ENCODE data around the gene VPS13C. TPM values are rescaled to one million over a fixed set of nuclear protein-coding genes. Genes with fewer than 3 reads are reported as not detected.

The VPS13C gene
- total and polyA plus RNA-seq, 2 donors (not counting 3 experiments of a cell fraction or from before 2014, with no cell fraction given): 10.8 to 60.3 TPM

- TF ChIP-seq POLR2AphosphoS5 (IDR thresholded peaks at IDR 0.05; ENCODE audit: insufficient read depth, low read depth, low read length) (no peak), FOS (IDR thresholded peaks at IDR 0.05; ENCODE audit: borderline replicate concordance, insufficient read depth, low read length) (no peak), CTCF (IDR thresholded peaks at IDR 0.05; ENCODE audit: extremely low read depth in 1 of 2, insufficient read depth in 1 of 2, low read depth in 1 of 2, low read length in 2 of 2) (no peak), POLR2A (IDR thresholded peaks at IDR 0.05; ENCODE audit: low read depth, low read length) (no peak), MYC (IDR thresholded peaks at IDR 0.05; ENCODE audit: low read depth, low read length) (no peak), EZH2 (IDR thresholded peaks at IDR 0.05; ENCODE audit: borderline replicate concordance, low read depth, low read length, severe bottlenecking) (no peak), JUN (IDR thresholded peaks at IDR 0.05; ENCODE audit: borderline replicate concordance, insufficient read depth, insufficient read length, low read depth) (no peak), MAX (IDR thresholded peaks at IDR 0.05; ENCODE audit: insufficient read depth, insufficient read length) (no peak), GATA2 (IDR thresholded peaks at IDR 0.05; ENCODE audit: insufficient read depth, insufficient read length, low read depth, low read length) (no peak)
- no peak for FAIRE-seq
- no peaks in the 10 kb centered on the region for H3K36me3 ChIP-seq (ENCODE audit: control insufficient read depth in 2 of 2, extremely low read depth in 1 of 2, insufficient read depth in 2 of 2, low read length in 2 of 2)
- H3K27me3 ChIP-seq (ENCODE audit: control insufficient read depth in 2 of 2, insufficient read depth in 2 of 2, low read length in 2 of 2): no peaks in the 10 kb centered on the region
- peaks cover 11% of the 10 kb centered on the region for H3K4me1 ChIP-seq (ENCODE audit: control insufficient read depth, extremely low read depth, insufficient read depth, low read length)
- H2AFZ ChIP-seq (ENCODE audit: low read depth, low read length): no peak overlapping the region
- no peaks in the 10 kb centered on the region for H3K9me1 ChIP-seq (replicated peaks; ENCODE audit: control insufficient read depth, extremely low read depth, insufficient read depth, low read length)
- H3K9ac ChIP-seq (replicated peaks; ENCODE audit: extremely low read depth, insufficient read depth, low read length): no peak overlapping the region
- no peak for DNase-seq (ENCODE audit: low read depth, low spot score)
- BruUV-seq (replicated peaks): no TSS peak
- no peak overlapping the region for H3K27ac ChIP-seq (ENCODE audit: insufficient read depth, low read depth, low read length)
- ChIA-PET POLR2A (no interaction called here), CTCF (interaction anchor here (0.6 to 2.9 kb wide), 5 partner anchors 11 to 450 kb away, joined by 3 to 9 read pairs (median 3); no protein-coding TSS in a partner anchor)
- H3K4me2 ChIP-seq (ENCODE audit: insufficient read depth, low read length): no peak overlapping the region
- no peaks in the 10 kb centered on the region for H3K9me3 ChIP-seq (replicated peaks; ENCODE audit: control insufficient read depth, insufficient read depth, low read length)
- H3K4me3 ChIP-seq (replicated peaks in 1 of 3; ENCODE audit: insufficient read depth in 1 of 3, low read depth in 1 of 3, low read length in 3 of 3): no peak overlapping the region
- H4K20me1 ChIP-seq (replicated peaks; ENCODE audit: control insufficient read depth, extremely low read depth, insufficient read depth, low read length): no peaks in the 10 kb centered on the region
- dilution Hi-C loops (cut with MboI; ENCODE audit: extremely low pct_ligation_motif_present, low sequenced_read_pairs) (no loop called here), intact Hi-C loops (cut with micrococcal nuclease) (no loop called here)
- no peaks in the 10 kb centered on the region for H3K79me2 ChIP-seq (ENCODE audit: control insufficient read depth, insufficient read depth, low read length)
Measured at GRCh38 chr15:61856295-61856694, 204.0 kb downstream of the VPS13C start.

Data from endothelial cell of umbilical vein (primary cell).